HEK293 (cell line): ENCODE data around the gene F5.

Experiments
- ZNF645 ChIP-seq: fragments of 450-650 bp; formaldehyde crosslinking; IDR thresholded peaks from 2 replicates; pipeline ENCODE4; 2016; ENCODE audit warnings: missing biosample characterization, missing genetic modification characterization
- ZNF785 ChIP-seq: fragments of 450-650 bp; formaldehyde crosslinking; IDR thresholded peaks from 2 replicates; pipeline ENCODE4 v1.5.1; 2016; ENCODE audit warnings: missing biosample characterization, missing genetic modification characterization

- TF ChIP-seq ZNF645 (no peak), ZNF785 (no peak)
Observed at GRCh38 chr1:169495046-169495775, 91.1 kb downstream of the F5 start.
